Epithelial cell of proximal tubule (primary cell): ENCODE results near the gene MYL2. TPM values are rescaled to one million over a fixed set of nuclear protein-coding genes. Genes with fewer than 3 reads are reported as not detected.

Experiments
- DNase-seq: peaks from one replicate; pipeline ENCODE4 v3.0.0-alpha.2; 2011; ENCODE audit warnings: low read depth
- H3K4me3 ChIP-seq: 2 replicates; pipeline ENCODE4 v1.5.1; 2011; ENCODE audit warnings: low read depth, mild to moderate bottlenecking, low read length
- total RNA-seq: library from RNA; depleted of rRNA; stranded (reverse); fragments of >200 nt; gene quantifications from 2 replicates; pipeline ENCODE4 v1.2.3, GENCODE V29; 2015
- TF ChIP-seq, protein P1 (sequence below): conservative IDR thresholded peaks from 2 replicates; pipeline ENCODE4 v1.5.1; 2012; ENCODE audit warnings: low read depth, mild to moderate bottlenecking, low read length

The MYL2 gene
- total RNA-seq, 1 donor from 2014 or later: not detected

DNA sequence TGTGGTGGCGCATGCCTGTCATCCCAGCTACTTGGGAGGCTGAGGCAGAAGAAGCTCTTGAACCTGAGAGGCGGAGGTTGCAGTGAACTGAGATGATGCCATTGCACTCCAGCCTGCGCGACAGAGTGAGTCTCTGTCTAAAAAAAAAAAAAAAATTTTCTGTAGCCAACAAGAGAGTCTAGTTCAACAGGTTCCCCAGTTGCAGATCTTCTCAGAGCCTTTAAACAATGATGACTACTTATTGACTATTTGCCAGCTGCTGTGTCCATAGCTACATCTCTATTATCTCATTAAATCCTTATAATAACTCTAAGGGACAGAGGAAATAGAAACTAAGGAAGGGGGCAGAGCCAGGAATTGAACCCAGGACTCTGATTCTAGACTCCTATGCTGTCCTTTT lies 15.2 kb upstream of the MYL2 start:
- TF ChIP-seq, protein P1, sequence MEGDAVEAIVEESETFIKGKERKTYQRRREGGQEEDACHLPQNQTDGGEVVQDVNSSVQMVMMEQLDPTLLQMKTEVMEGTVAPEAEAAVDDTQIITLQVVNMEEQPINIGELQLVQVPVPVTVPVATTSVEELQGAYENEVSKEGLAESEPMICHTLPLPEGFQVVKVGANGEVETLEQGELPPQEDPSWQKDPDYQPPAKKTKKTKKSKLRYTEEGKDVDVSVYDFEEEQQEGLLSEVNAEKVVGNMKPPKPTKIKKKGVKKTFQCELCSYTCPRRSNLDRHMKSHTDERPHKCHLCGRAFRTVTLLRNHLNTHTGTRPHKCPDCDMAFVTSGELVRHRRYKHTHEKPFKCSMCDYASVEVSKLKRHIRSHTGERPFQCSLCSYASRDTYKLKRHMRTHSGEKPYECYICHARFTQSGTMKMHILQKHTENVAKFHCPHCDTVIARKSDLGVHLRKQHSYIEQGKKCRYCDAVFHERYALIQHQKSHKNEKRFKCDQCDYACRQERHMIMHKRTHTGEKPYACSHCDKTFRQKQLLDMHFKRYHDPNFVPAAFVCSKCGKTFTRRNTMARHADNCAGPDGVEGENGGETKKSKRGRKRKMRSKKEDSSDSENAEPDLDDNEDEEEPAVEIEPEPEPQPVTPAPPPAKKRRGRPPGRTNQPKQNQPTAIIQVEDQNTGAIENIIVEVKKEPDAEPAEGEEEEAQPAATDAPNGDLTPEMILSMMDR: no peak
- DNase-seq: no peak

DNA sequence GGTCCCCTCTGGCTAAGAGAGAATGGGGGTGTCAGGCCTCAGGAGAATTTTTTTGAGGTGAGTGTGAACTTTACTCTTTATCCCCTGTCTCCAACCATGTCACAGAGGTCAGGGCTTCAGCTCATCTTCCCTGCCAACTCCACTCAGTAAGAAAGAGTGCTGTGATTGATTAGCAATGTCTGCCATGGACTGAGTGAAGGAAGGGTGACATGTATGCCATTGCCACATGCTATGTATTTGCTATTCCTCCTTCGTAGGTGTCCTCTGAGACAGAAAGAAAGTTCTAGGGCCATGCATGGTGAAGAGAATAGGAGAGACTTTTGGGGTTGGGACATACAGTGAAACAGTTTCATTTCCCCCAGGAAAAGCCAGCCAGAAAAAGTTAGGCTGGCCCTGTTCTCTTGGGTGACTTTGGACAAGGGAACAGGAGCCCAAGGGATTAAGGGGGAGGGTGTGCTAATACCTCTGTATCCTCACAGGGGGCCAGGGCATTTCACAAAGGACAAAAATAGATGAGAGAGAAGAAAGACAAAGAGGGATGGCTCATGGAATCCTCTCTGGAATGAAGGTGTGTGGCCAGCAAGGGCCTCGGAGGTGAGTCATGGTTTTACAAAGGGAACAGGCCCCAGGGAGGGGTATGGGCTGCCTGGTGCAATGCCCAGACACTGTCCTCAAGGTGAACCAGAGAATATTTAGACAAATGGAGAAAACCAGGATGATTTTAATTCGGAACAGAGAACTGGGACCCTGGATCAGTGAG lies 13.9 kb upstream of the MYL2 start:
- H3K4me3 ChIP-seq: no peak overlapping the region
- no peak for DNase-seq
- TF ChIP-seq, protein P1: no peak

More for the DNA sequence above, 15.2 kb upstream of the MYL2 start:
- no peak overlapping the region for H3K4me3 ChIP-seq

DNA sequence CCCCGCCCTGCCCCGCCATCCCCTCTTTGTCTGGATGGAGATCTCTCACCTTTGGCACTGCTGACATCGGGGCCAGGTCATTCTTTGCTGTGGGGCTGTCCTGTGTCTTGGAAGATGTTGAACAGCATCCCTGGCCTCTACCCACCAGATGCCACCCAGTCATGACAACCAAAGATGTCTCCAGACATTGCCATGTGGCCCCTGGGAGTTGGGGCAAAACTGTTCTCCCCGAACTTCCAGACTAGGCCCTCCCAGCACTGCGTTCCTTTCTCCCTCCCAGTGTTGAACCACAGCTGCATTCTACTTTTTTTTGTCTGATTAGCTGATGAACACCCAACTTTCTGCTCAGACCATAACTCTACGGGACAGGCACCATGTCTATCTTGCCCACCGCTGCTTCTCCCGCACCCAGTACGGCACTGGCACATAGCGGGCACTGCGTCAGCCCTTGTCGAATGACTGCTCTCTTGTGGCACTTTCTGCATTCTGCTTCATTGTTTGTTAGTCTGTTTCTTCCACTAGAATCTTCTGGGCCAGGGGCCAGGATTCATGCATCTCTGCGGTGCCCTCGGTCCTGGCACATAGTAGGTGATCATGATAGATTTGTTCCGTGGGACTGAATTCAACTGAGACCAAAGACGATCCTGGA lies 13.1 kb upstream of the MYL2 start:
- H3K4me3 ChIP-seq: no peak overlapping the region
- TF ChIP-seq, protein P1: no peak

DNA sequence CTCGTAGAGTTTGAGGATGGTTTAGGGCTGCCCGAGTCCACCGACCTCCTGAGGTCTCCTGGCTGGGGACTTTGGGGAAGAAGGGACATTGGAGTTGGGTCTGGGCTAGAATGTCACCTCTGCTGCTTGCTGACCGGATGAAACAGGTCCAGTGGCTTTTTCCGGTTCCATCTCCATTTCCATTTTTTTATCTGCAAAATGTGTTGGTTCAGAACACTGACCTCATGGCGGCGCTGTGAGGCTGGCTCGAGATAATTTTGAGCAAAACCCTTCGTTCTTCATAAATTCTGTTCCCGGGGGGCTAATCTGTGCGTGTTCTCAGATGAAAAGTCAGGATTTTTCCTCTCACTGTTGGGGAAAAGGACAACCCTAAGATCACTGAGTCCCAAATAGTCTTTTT lies 11.7 kb upstream of the MYL2 start:
- no peak for DNase-seq
- no peak overlapping the region for H3K4me3 ChIP-seq
- TF ChIP-seq, protein P1: peak; percentile 37

More for the DNA sequence above, 13.1 kb upstream of the MYL2 start:
- DNase-seq: no peak

DNA sequence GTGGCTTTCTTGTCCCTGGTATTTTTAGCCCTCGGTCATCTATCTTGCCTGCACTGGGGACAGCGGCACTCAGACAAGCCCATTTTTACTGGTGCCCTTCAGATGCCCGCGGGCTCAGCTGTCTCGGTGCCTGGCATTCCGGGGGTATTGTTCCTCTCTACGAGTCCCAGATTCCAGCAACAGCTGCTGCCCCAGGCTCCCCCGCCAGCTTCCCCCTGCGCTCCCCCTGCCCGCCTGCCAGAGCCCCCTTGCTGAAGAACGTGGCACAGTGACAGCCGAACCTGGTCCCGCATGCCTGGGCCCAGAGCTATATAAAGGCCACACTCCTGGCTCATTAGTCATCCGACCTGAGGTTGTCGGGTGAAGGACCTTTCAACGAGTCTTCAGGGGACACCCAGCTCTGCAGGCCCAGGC lies 10.9 kb upstream of the MYL2 start:
- TF ChIP-seq, protein P1: no peak
- H3K4me3 ChIP-seq: no peak overlapping the region
- DNase-seq: no peak

DNA sequence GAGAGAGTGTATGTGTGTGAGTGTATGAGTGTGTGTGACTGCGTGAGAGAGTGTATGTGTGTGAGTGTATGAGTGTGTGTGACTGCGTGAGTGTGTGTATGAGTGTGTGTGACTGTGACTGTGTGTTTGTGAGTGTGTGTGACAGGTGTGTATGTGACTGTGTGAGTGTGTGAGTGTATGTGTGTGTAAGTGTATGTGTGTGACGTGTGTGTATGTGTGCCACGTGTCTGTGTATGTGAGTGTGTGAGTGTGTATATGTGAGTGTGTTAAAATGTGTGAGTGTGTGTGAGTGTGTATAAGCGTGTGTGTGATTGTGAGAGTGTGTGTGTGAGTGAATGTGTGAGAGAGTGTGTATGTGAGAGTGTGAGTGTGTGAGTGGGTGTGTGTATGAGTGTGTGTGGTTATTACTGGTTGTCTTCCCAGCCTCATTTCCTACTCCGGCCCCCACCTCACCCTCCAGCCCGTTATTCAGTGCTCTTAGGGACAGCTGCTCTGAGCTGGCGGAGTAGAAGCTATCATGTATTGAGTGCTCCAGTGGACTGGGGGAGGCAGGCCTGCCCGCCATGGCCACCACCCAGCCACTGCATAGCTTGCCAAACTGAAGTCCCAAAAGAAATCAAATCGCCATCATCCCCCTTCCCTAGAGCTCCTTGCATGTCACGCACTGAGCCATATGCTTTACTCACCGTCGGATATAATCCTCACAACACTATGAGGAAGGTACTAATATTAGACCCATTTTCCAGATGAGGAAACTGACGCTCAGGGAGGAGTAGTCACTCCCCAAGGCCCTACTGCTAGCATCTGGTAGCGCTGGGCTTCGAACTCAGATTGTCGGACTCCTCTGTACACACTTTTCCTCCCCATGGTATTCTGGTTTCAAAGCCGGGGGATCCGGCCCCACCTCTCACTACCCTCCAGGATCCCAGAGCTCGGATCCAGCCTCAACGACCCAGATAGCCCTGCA lies 10.3 kb upstream of the MYL2 start:
- TF ChIP-seq, protein P1: no peak
- H3K4me3 ChIP-seq: no peak overlapping the region

More for the DNA sequence above, 10.3 kb upstream of the MYL2 start:
- no peak for DNase-seq
